A549 (cell line): Measurements from ENCODE around the gene MAN2B2. TPM values are rescaled to one million over a fixed set of nuclear protein-coding genes. Genes with fewer than 3 reads are reported as not detected.

ENCODE experiments used
- ATAC-seq, 2 experiments: fragments of 200-7000 bp in 1 of 2; fragments of >200 bp in 1 of 2; cut with Nextera tagmentation in 1 of 2; cut with Tn5 transposase in 1 of 2; 3 replicates each; pipeline versions ENCODE4 v1.8.0 to v1.9.1; 2018 to 2020; ENCODE audit warnings: mild to moderate bottlenecking in 1 of 2, moderate library complexity in 1 of 2
- CTCF ChIA-PET: fragments of 300-600 bp; sonication (Branson Sonifier 250); formaldehyde crosslinking; extraction: SDS; loops from one replicate; lab custom pipeline; 2021; ENCODE audit warnings: antibody characterized with exemption, inconsistent platforms; lab: Yijun Ruan, JAX
- POLR2A ChIA-PET: fragments of 350-600 bp; formaldehyde crosslinking; extraction: SDS; loops from one replicate; lab custom pipeline; 2021; ENCODE audit warnings: antibody characterized with exemption, inconsistent platforms; lab: Yijun Ruan, JAX
- DNase-seq, 2 experiments: peaks; one replicate each; pipeline versions ENCODE4 v3.0.0 to v3.0.0-alpha.2; 2011 to 2016; ENCODE audit warnings: low read depth in 1 of 2, low spot score in 1 of 2
- FAIRE-seq: peaks from 2 replicates; lab custom pipeline; 2011; peaks lifted over from hg19 to GRCh38; lab: Jason Lieb, UNC
- H3K27ac ChIP-seq, 2 experiments: fragments of >200 bp; sonication (Bioruptor Twin); formaldehyde crosslinking; 3 replicates each; pipeline ENCODE4 v1.5.1; 2016 to 2017
- H3K4me1 ChIP-seq: fragments of >200 bp; sonication (Bioruptor Twin); formaldehyde crosslinking; 3 replicates; pipeline ENCODE4 v1.6.1; 2016
- H3K4me2 ChIP-seq: fragments of >200 bp; sonication (Bioruptor Twin); formaldehyde crosslinking; 3 replicates; pipeline ENCODE4 v1.6.1; 2016
- H3K4me3 ChIP-seq: fragments of >200 bp; sonication (Bioruptor Twin); formaldehyde crosslinking; 3 replicates; pipeline ENCODE4 v1.5.1; 2016
- H3K9me3 ChIP-seq: fragments of >200 bp; sonication (Bioruptor Twin); formaldehyde crosslinking; 3 replicates; pipeline ENCODE4 v1.6.1; 2016
- BHLHE40 ChIP-seq: IDR thresholded peaks from 2 replicates; pipeline ENCODE4 v1.6.1; 2012; ENCODE audit warnings: low read depth, low read length, inconsistent platforms
- CBX2 ChIP-seq: fragments of 200-600 bp; sonication (generic); IDR thresholded peaks from 2 replicates; pipeline ENCODE4 v1.6.1; 2016; ENCODE audit warnings: low read depth, mild to moderate bottlenecking, borderline replicate concordance
- CHD2 ChIP-seq: fragments of 150-350 bp; IDR thresholded peaks from 2 replicates; pipeline ENCODE4 v1.6.1; 2014; ENCODE audit warnings: low read length; ENCODE audit not compliant: partially characterized antibody
- CHD4 ChIP-seq: fragments of 200-600 bp; sonication (generic); IDR thresholded peaks from 2 replicates; pipeline ENCODE4 v1.6.1; 2016; ENCODE audit warnings: antibody characterized with exemption, mild to moderate bottlenecking, borderline replicate concordance
- EHF ChIP-seq: fragments of 250-450 bp; sonication (Bioruptor Pico); IDR thresholded peaks from 2 replicates; pipeline ENCODE4 v1.5.0; 2020; ENCODE audit warnings: mild to moderate bottlenecking
- EHMT2 ChIP-seq: fragments of 200-600 bp; sonication (generic); IDR thresholded peaks from 2 replicates; pipeline ENCODE4 v1.6.1; 2016; ENCODE audit warnings: antibody characterized with exemption, low read depth, mild to moderate bottlenecking, moderate library complexity
- ESRRA ChIP-seq: fragments of 150-350 bp; IDR thresholded peaks from 2 replicates; pipeline ENCODE4 v1.6.1; 2014; ENCODE audit warnings: mild to moderate bottlenecking, low read length, borderline replicate concordance
- FOSB ChIP-seq: fragments of 250-450 bp; sonication (Bioruptor Pico); IDR thresholded peaks from 2 replicates; pipeline ENCODE4 v1.5.0; 2020; ENCODE audit warnings: mild to moderate bottlenecking, moderate library complexity
- JUNB ChIP-seq: fragments of >200 bp; sonication (Bioruptor Twin); formaldehyde crosslinking; IDR thresholded peaks from 2 replicates; pipeline ENCODE4 v1.6.1; 2016
- KDM5A ChIP-seq: fragments of 200-600 bp; sonication (generic); IDR thresholded peaks from 2 replicates; pipeline ENCODE4 v1.6.1; 2016; ENCODE audit warnings: antibody characterized with exemption, mild to moderate bottlenecking
- MAX ChIP-seq: IDR thresholded peaks from 2 replicates; pipeline ENCODE4 v1.6.1; 2012
- RARB ChIP-seq: fragments of 250-450 bp; sonication (Bioruptor Pico); IDR thresholded peaks from 2 replicates; pipeline ENCODE4 v1.8.0; 2021; ENCODE audit warnings: mild to moderate bottlenecking, moderate library complexity
- SREBF2 ChIP-seq: fragments of 450-650 bp; IDR thresholded peaks from 2 replicates; pipeline ENCODE4 v1.6.1; 2014; ENCODE audit warnings: mild to moderate bottlenecking, moderate library complexity
- ZFP36 ChIP-seq: fragments of 450-650 bp; IDR thresholded peaks from 2 replicates; pipeline ENCODE4 v1.6.1; 2014; ENCODE audit warnings: borderline replicate concordance; ENCODE audit not compliant: partially characterized antibody
- ZNF302 ChIP-seq: fragments of 250-450 bp; sonication (Bioruptor Pico); IDR thresholded peaks from 2 replicates; pipeline ENCODE4 v1.9.0; 2021; ENCODE audit warnings: inconsistent platforms, mild to moderate bottlenecking, moderate library complexity
- WGBS: methylation state at CpG from one replicate; pipeline ENCODE4 v1.1.6; 2017; ENCODE audit errors: missing lambda C conversion rate; 5-methylcytosine and 5-hydroxymethylcytosine counted together
- polyA plus RNA-seq, 4 experiments: library from polyadenylated mRNA; depleted of rRNA in 3 of 4; stranded (reverse); fragments of >200 nt; fragmentation: RNase III in 1 of 4; extraction: RNeasy Plus Mini Kit Qiagen cat#74134 plus additional on column Dnase treatment in 1 of 4; gene quantifications; 2 replicates in 3 of 4; 3 replicates in 1 of 4; pipeline ENCODE4 v1.2.3, GENCODE V29; 2011 to 2017

Gene MAN2B2
- polyA plus RNA-seq, 2 of the 4 experiments (the other 2 are of a cell fraction): 6.3 to 8.4 TPM

- ATAC-seq (peak; percentile 38 to 61; a peak in 4 of 6 replicates), DNase-seq (peak in 1 of 2 experiments; percentile 18), FAIRE-seq (no peak)
- TF ChIP-seq ZFP36: no peak
- peak overlapping the region; percentile 62 for H3K4me3 ChIP-seq
- no peaks in the 10 kb centered on the region for H3K9me3 ChIP-seq
- WGBS: 4% methylated on average over 29 of the region's 50 CpGs
- POLR2A ChIA-PET: interaction anchor here (0.7 to 1.7 kb wide), 4 partner anchors 13 to 54 kb away, joined by 3 to 13 read pairs (median 5); no protein-coding TSS in a partner anchor
- CTCF ChIA-PET: interaction anchor here (1.5 to 2.5 kb wide), 4 partner anchors 10 to 95 kb away, joined by 4 to 13 read pairs (median 6); no protein-coding TSS in a partner anchor
- peak overlapping the region; percentile 99 for H3K4me2 ChIP-seq
- peaks cover 10% of the 10 kb centered on the region for H3K4me1 ChIP-seq
- H3K27ac ChIP-seq: peak overlapping the region; percentile 87 to 98
Measured at GRCh38 chr4:6641164-6641970, 66.4 kb downstream of the MAN2B2 start.

- H3K9me3 ChIP-seq: no peaks in the 10 kb centered on the region
- no peak for DNase-seq
- ATAC-seq: no peak
- peaks cover 10% of the 10 kb centered on the region for H3K4me1 ChIP-seq
- TF ChIP-seq KDM5A: no peak
- no peak for TF ChIP-seq JUNB
- TF ChIP-seq ZNF302 (CRISPR knock-in tag): no peak
- no peak for TF ChIP-seq MAX
- no peak for TF ChIP-seq CHD2
- no peak for TF ChIP-seq ESRRA
- no peak for TF ChIP-seq EHMT2
- no peak for TF ChIP-seq RARB (CRISPR knock-in tag)
- ChIA-PET POLR2A (no interaction called here), CTCF (interaction anchor here (1.5 to 2.5 kb wide), 4 partner anchors 10 to 96 kb away, joined by 4 to 13 read pairs (median 6); no protein-coding TSS in a partner anchor)
- WGBS: 67% methylated on average over 5 of the region's 5 CpGs
- peak overlapping the region; percentile 99 for H3K4me2 ChIP-seq
- H3K4me3 ChIP-seq: peak overlapping the region; percentile 62
- no peak for FAIRE-seq
- H3K27ac ChIP-seq: peak overlapping the region; percentile 87 to 98; a peak in 4 of 6 replicates
Measured at GRCh38 chr4:6641971-6642320, 67.0 kb downstream of the MAN2B2 start.

DNA sequence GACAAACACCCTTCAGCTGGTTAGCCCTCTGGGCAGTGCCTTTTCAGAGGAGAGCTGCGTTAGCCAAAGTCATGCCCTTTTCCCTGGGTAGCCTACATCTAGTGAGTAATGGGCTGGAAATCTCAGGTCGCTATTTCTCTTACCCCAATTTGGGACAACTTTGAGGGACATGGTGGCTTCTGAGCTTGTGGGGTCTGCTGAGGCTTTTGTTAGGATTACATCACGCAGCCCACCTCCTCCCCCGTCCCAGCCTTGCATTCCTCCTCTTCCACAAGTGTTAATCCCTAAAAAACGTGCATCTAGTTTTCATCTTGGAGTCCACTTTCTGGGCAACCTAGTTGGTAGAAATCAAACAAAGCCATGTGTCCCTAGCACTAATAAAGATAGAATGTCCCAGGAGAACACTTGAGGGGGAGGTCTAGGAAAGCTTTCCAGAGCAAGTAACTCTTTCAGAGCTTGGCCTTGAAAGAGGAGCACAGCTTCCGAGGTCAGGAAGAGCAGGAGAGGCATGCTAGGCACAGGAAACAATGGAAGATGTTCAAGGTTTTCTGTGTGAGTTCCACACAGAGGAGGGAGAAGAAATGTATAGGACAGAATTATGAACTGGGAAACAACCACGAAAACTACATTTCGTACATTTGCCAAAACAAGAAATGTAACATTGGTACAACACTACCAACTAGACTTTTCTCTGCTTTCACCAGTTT, 68.3 kb downstream of the MAN2B2 start:
- Histone ChIP-seq H3K4me3 (no peak overlapping the region), H3K4me1 (peaks cover 10% of the 10 kb centered on the region), H3K9me3 (no peaks in the 10 kb centered on the region), H3K4me2 (no peak overlapping the region), H3K27ac (no peak overlapping the region)
- TF ChIP-seq FOSB (CRISPR knock-in tag) (no peak), SREBF2 (no peak), EHF (CRISPR knock-in tag) (no peak)
- ATAC-seq (no peak), FAIRE-seq (no peak), DNase-seq (no peak)
- ChIA-PET POLR2A (no interaction called here), CTCF (interaction anchor here (0.6 to 1.8 kb wide), 4 partner anchors 8 to 97 kb away, joined by 3 to 6 read pairs (median 3); no protein-coding TSS in a partner anchor)
- 87% methylated on average over 8 of the region's 8 CpGs for WGBS

DNA sequence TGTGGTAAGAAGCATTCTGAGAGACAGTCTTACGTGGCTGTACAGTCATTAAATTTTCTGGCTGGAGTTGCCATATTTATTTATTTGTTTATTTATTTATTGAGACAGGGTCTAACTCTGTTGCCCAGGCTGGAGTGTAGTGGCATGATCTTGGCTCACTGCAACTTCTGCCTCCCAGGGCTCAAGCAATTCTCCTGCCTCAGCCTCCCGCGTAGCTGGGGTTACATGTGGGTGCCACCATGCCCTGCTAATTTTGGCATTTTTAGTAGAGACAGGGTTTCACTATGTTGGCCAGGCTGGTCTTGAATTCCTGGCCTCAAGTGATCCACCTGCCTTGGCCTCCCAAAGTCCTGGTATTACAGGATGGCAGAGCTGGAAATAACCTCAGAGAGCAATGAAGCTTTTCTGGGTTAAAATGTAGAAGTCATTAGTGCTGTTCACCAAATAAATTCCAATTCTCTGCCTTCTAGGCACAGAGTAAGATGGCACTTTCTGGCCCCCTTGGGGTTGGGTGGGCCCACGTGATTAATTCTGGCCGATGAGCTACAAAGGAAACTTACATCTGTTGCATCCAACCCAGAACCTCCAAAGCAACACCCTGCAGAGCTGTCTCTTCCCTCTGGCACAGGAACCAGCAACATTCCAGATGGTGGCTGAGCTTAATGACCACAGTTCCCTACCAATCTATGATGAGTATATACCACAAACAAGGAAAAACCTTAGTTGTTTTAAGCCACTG, 70.0 kb downstream of the MAN2B2 start:
- CTCF ChIA-PET: interaction anchor here (1.0 kb wide), 1 partner anchor 44 kb away, joined by 3 read pairs; no protein-coding TSS in a partner anchor
- POLR2A ChIA-PET: no interaction called here
- no peak for FAIRE-seq
- WGBS: 78% methylated on average over 4 of the region's 5 CpGs
- no peaks in the 10 kb centered on the region for H3K9me3 ChIP-seq
- H3K27ac ChIP-seq: no peak overlapping the region
- no peak overlapping the region for H3K4me2 ChIP-seq
- H3K4me3 ChIP-seq: no peak overlapping the region
- H3K4me1 ChIP-seq: peaks cover 10% of the 10 kb centered on the region
- no peak for DNase-seq
- no peak for TF ChIP-seq CBX2
- TF ChIP-seq CHD4: no peak
- TF ChIP-seq EHF (CRISPR knock-in tag): no peak
- TF ChIP-seq BHLHE40: no peak
- TF ChIP-seq, all 56 proteins: peak for 0
- ATAC-seq: no peak
